IMR-90 (cell line): ENCODE measurements around the gene DBH. TPM values are rescaled to one million over a fixed set of nuclear protein-coding genes. Genes with fewer than 3 reads are reported as not detected.

ENCODE experiments used
- ATAC-seq: fragments of 200-7000 bp; cut with Tn5 transposase; 2 replicates; pipeline ENCODE4 v1.9.1; 2020; ENCODE audit warnings: low read depth, mild to moderate bottlenecking, moderate library complexity
- BruUV-seq: library from RNA; stranded (reverse); fragments of 400-500 nt; replicated peaks from 2 replicates; lab custom pipeline; 2021; lab: Mats Ljungman, UMichigan
- CTCF ChIA-PET: fragments of 300-600 bp; formaldehyde crosslinking; extraction: SDS; loops from one replicate; lab custom pipeline; 2021; ENCODE audit warnings: antibody characterized with exemption; lab: Yijun Ruan, JAX
- POLR2A ChIA-PET: fragments of 300-600 bp; sonication (Branson Sonifier 250); formaldehyde crosslinking; loops from one replicate; lab custom pipeline; 2022; ENCODE audit warnings: antibody characterized with exemption; ENCODE audit not compliant: unreplicated experiment; lab: Charles Lee
- DNase-seq: peaks from one replicate; pipeline ENCODE4 v3.0.0; 2013
- H2AFZ ChIP-seq: replicated peaks from 2 replicates; pipeline ENCODE3; 2013; ENCODE audit warnings: low read length, mild to moderate bottlenecking; ENCODE audit not compliant: poor library complexity
- H2AK5ac ChIP-seq: 2 replicates; pipeline ENCODE4 v1.6.1; 2013; ENCODE audit warnings: low read depth, low read length, inconsistent platforms
- H2AK9ac ChIP-seq: replicated peaks from 2 replicates; pipeline ENCODE3; 2013; ENCODE audit warnings: mild to moderate bottlenecking, low read depth, low read length, moderate library complexity; ENCODE audit not compliant: poor library complexity
- H2BK120ac ChIP-seq: 2 replicates; pipeline ENCODE4 v1.6.1; 2013; ENCODE audit warnings: low read depth, low read length, inconsistent platforms
- H2BK15ac ChIP-seq: 3 replicates; pipeline ENCODE4 v1.6.1; 2013; ENCODE audit warnings: low read depth, low read length, inconsistent platforms
- H2BK20ac ChIP-seq: 2 replicates; pipeline ENCODE4 v1.6.1; 2013; ENCODE audit warnings: low read depth, mild to moderate bottlenecking, inconsistent platforms, low read length, moderate library complexity
- H2BK5ac ChIP-seq: 2 replicates; pipeline ENCODE4 v1.6.1; 2013; ENCODE audit warnings: mild to moderate bottlenecking, low read depth, low read length, inconsistent platforms; ENCODE audit not compliant: poor library complexity, severe bottlenecking
- H3K14ac ChIP-seq: replicated peaks from 2 replicates; pipeline ENCODE4 v1.6.1; 2013; ENCODE audit warnings: low read depth, low read length, inconsistent platforms
- H3K18ac ChIP-seq: 2 replicates; pipeline ENCODE4 v1.6.1; 2013; ENCODE audit warnings: low read depth, low read length, control low read depth
- H3K23ac ChIP-seq: 2 replicates; pipeline ENCODE4 v1.6.1; 2013; ENCODE audit warnings: low read depth, low read length, inconsistent platforms
- H3K27ac ChIP-seq: 2 replicates; pipeline ENCODE4 v1.5.1; 2013; ENCODE audit warnings: mild to moderate bottlenecking, control low read depth, low read length; ENCODE audit not compliant: insufficient read depth
- H3K27me3 ChIP-seq: 2 replicates; pipeline ENCODE4 v1.6.1; 2013; ENCODE audit warnings: low read length; ENCODE audit not compliant: control insufficient read depth, insufficient read depth
- H3K36me3 ChIP-seq: 2 replicates; pipeline ENCODE4 v1.6.1; 2013; ENCODE audit warnings: low read length, mixed read lengths; ENCODE audit not compliant: control insufficient read depth, insufficient read depth
- H3K4ac ChIP-seq: 2 replicates; pipeline ENCODE4 v1.6.1; 2013; ENCODE audit warnings: low read depth, low read length, inconsistent platforms
- H3K4me1 ChIP-seq: 2 replicates; pipeline ENCODE4 v1.6.1; 2013; ENCODE audit warnings: low read length, mixed read lengths; ENCODE audit not compliant: control insufficient read depth, insufficient read depth
- H3K4me2 ChIP-seq: 2 replicates; pipeline ENCODE4 v1.6.1; 2013; ENCODE audit warnings: low read depth, mild to moderate bottlenecking, control low read depth, low read length, moderate library complexity
- H3K4me3 ChIP-seq: 2 replicates; pipeline ENCODE4 v1.5.1; 2013; ENCODE audit warnings: low read depth, mild to moderate bottlenecking, control low read depth, low read length, moderate library complexity; ENCODE audit not compliant: insufficient read depth
- H3K56ac ChIP-seq: 2 replicates; pipeline ENCODE4 v1.6.1; 2013; ENCODE audit warnings: low read length, inconsistent platforms; ENCODE audit not compliant: insufficient read depth; ENCODE audit errors: extremely low read depth
- H3K79me1 ChIP-seq, 2 experiments: 2 replicates each; pipeline ENCODE4 v1.6.1; 2013; ENCODE audit warnings: low read length in 2 of 2, inconsistent platforms in 1 of 2, low read depth in 1 of 2
- H3K9ac ChIP-seq: 2 replicates; pipeline ENCODE4 v1.6.1; 2013; ENCODE audit warnings: low read depth, low read length, control low read depth
- H3K9me1 ChIP-seq: 2 replicates; pipeline ENCODE4 v1.6.1; 2013; ENCODE audit warnings: low read length, inconsistent platforms; ENCODE audit not compliant: insufficient read depth
- H3K9me3 ChIP-seq: 2 replicates; pipeline ENCODE4 v1.6.1; 2013; ENCODE audit warnings: low read length; ENCODE audit not compliant: control insufficient read depth, insufficient read depth
- H4K20me1 ChIP-seq: 2 replicates; pipeline ENCODE4 v1.6.1; 2013; ENCODE audit warnings: low read length, inconsistent platforms; ENCODE audit not compliant: insufficient read depth
- H4K5ac ChIP-seq: 2 replicates; pipeline ENCODE4 v1.6.1; 2013; ENCODE audit warnings: mild to moderate bottlenecking, low read depth, low read length, control low read depth
- H4K8ac ChIP-seq, 2 experiments: 2 replicates each; pipeline ENCODE4 v1.6.1; 2013; ENCODE audit warnings: low read depth in 2 of 2, low read length in 2 of 2, control low read depth in 1 of 2, inconsistent platforms in 1 of 2
- H4K91ac ChIP-seq: 2 replicates; pipeline ENCODE4 v1.6.1; 2013; ENCODE audit warnings: low read depth, low read length, inconsistent platforms; ENCODE audit not compliant: insufficient read depth
- MXI1 ChIP-seq: IDR thresholded peaks from 2 replicates; pipeline ENCODE4 v1.6.1; 2012; ENCODE audit warnings: low read depth, mild to moderate bottlenecking, low read length, moderate library complexity, borderline replicate concordance
- RAD21 ChIP-seq: IDR thresholded peaks from 2 replicates; pipeline ENCODE4 v1.6.1; 2012; ENCODE audit warnings: low read length, improper control_type of control experiment
- WGBS, 2 experiments: methylation state at CpG; one replicate each; pipeline versions ENCODE4 v1.1.5 to v1.1.7; 2013; ENCODE audit warnings: missing lambda C conversion rate in 2 of 2; ENCODE audit not compliant: insufficient read length in 1 of 2; ENCODE audit errors: extremely low coverage in 2 of 2; 5-methylcytosine and 5-hydroxymethylcytosine counted together
- dilution Hi-C: fragments of 300-500 bp; cut with HindIII; formaldehyde crosslinking; loops from one replicate; pipeline ENCODE4 v1.14.3; 2018; ENCODE audit warnings: low sequenced_read_pairs; ENCODE audit not compliant: unreplicated experiment
- in situ Hi-C: fragments of 300-500 bp; cut with MboI; formaldehyde crosslinking; loops from 3 replicates; pipeline ENCODE4 v1.14.3; 2019; ENCODE audit warnings: low sequenced_read_pairs, inconsistent platforms, mixed read lengths
- intact Hi-C: fragments of 100-400 bp; cut with micrococcal nuclease; formaldehyde crosslinking; loops from 2 replicates; pipeline ENCODE4 v1.10.0; 2022
- polyA plus RNA-seq, 3 experiments: library from polyadenylated mRNA; depleted of rRNA; stranded (reverse); fragments of >200 nt; gene quantifications; 2 replicates each; pipeline ENCODE4 v1.2.3, GENCODE V29; 2012; ENCODE audit warnings: low replicate concordance in 1 of 3
- total RNA-seq: library from RNA; depleted of rRNA; stranded (reverse); fragments of >200 nt; gene quantifications from 2 replicates; pipeline ENCODE4 v1.2.3, GENCODE V29; 2012

DBH gene
- total and polyA plus RNA-seq, 2 of the 4 experiments (the other 2 are of a cell fraction): not detected

GRCh38 chr9:133604214-133604613, 31.9 kb upstream of the DBH start:
- Histone ChIP-seq H3K23ac (no peak overlapping the region), H3K4me2 (no peak overlapping the region), H3K36me3 (no peaks in the 10 kb centered on the region), H3K14ac (no peak overlapping the region), H2BK15ac (no peak overlapping the region), H2AFZ (no peak overlapping the region), H3K4ac (no peak overlapping the region), H3K27ac (no peak overlapping the region), H3K27me3 (peaks cover 72% of the 10 kb centered on the region), H3K18ac (no peak overlapping the region), H3K56ac (no peak overlapping the region), H3K9me1 (no peaks in the 10 kb centered on the region), H4K91ac (no peak overlapping the region), H4K8ac (no peak overlapping the region), H2BK20ac (no peak overlapping the region), H3K4me1 (no peaks in the 10 kb centered on the region), H3K4me3 (no peak overlapping the region), H4K20me1 (no peaks in the 10 kb centered on the region), H2BK5ac (no peak overlapping the region), H3K9ac (no peak overlapping the region), H3K9me3 (no peaks in the 10 kb centered on the region; the same call in 1 of the 2 replicates), H2AK5ac (no peak overlapping the region), H2BK120ac (no peak overlapping the region), H3K79me1 (no peaks in the 10 kb centered on the region), H2AK9ac (no peak overlapping the region), H4K5ac (no peak overlapping the region)
- dilution Hi-C loops (no loop called here), intact Hi-C loops (loop anchor here (10.0 kb wide), 1 partner anchor 121 kb away; no protein-coding TSS in a partner anchor), in situ Hi-C loops (no loop called here)
- ATAC-seq (no peak), DNase-seq (no peak)
- peak; percentile 25; the same call in 1 of the 2 replicates for TF ChIP-seq RAD21
- TF ChIP-seq MXI1: no peak
- BruUV-seq: no TSS peak
- 37% methylated on average over 3 of the region's 5 CpGs; no CpG with 5 or more reads in 1 of the 2 experiments for WGBS, 2 experiments
- ChIA-PET POLR2A (no interaction called here), CTCF (no interaction called here)
